AG09319 (cell line): Measurements from ENCODE around the gene ZBTB47.

Experiments
- DNase-seq: peaks from one replicate; pipeline ENCODE4 v3.0.0-alpha.2; 2010; ENCODE audit warnings: low read depth; ENCODE audit errors: extremely low read depth
- CTCF ChIP-seq: IDR thresholded peaks from 2 replicates; pipeline ENCODE4 v1.5.1; 2011; ENCODE audit warnings: low read depth, mild to moderate bottlenecking, inconsistent platforms, low read length, moderate library complexity

The ZBTB47 gene

GRCh38 chr3:42652251-42652610 is 1.3 kb upstream of the ZBTB47 start:
- TF ChIP-seq CTCF = no peak
- DNase-seq = no peak

GRCh38 chr3:42652611-42653302 is 740 bp upstream of the ZBTB47 start:
- no peak for TF ChIP-seq CTCF
- no peak for DNase-seq

GRCh38 chr3:42653303-42653559 is 266 bp upstream of the ZBTB47 start:
- no peak for TF ChIP-seq CTCF
- no peak for DNase-seq

- TF ChIP-seq CTCF = peak; percentile 17
- DNase-seq = no peak
Measured at GRCh38 chr3:42654331-42655201, 1.1 kb downstream of the ZBTB47 start.

- no peak for DNase-seq
- no peak for TF ChIP-seq CTCF
Measured at GRCh38 chr3:42655331-42655888, 1.9 kb downstream of the ZBTB47 start.

GRCh38 chr3:42655980-42656679 is 2.6 kb downstream of the ZBTB47 start:
- no peak for DNase-seq

More at GRCh38 chr3:42655980-42656679, 2.6 kb downstream of the ZBTB47 start:
- TF ChIP-seq CTCF = no peak
